Effector CD4-positive, alpha-beta T cell (primary cell): ENCODE results near the gene ATAT1.

Source experiments
- DNase-seq: peaks from one replicate; pipeline ENCODE4 v3.0.0-alpha.2; 2020

Gene ATAT1

DNA sequence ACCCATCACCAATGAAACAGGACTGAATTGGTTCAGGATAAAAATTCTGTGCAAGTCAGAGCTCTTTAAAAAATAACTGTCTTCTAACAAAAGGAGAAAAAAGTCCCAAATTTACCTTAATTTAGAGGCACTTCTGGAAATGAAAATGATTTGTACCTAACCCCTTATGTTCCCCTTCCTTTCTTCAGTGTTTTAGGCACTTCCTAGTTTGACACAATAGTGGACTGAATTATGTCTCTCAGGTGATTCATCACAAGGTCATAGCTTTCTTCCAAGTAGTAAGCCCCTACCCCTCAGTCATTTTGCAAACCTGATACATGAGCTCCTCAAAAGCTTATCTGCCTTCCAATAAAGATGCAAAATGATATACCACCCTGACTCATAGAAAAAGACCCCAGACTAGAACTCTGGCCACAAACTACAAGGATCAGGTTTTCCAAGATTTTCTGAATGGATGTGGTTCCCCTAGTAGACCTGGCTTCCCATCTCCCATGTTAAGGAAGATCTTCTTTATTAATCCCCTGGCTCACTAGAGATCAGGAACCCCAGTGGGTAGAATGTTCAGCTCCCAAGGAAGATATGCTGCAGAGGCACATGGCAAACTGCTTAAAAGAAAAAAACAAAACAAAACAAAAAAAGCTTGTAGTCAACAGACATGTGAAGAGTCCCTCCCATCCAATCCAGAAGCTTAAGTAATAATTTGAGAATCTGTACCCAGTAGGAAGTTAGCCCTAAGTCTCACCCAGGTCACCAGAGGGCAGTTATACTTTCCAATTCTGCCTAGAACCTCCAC lies 13.2 kb upstream of the ATAT1 start:
- no peak for DNase-seq

DNA sequence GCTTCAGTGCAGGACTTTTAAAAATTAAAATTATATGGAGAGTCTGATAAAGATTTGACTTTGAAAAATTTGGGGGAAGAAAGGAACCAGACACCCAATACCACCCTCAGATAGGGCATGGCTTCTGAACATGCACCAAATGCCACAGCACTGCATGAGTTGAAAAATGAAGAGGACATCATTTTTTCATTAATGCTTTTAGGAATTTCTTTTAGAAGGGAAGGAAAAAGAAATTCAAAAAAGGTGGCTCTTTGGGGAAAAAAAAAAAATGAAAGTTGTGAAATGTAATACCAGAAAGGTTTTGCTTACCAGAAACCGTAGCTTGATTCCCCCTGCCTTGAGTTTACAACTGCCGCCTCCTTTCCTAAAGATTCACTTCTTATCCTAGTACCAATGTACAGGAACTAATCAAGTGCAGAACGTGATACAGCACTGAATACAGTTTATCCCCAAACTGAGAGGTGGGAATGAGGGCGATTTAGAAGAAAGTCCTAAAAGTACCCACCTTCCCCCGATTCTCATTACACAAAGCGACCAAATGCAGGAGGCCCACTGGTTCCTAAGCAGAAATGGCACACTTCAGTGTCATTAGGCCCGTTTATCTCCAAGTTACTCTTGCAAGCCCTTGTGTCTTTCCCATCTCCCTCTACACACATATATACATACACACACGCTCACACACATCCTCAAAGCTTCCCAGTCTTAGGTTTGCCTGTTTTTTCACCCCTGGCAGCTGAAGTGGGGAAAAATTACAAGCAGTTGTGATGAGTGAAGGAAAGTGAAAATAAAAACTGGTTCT lies 12.4 kb upstream of the ATAT1 start:
- DNase-seq = no peak

DNA sequence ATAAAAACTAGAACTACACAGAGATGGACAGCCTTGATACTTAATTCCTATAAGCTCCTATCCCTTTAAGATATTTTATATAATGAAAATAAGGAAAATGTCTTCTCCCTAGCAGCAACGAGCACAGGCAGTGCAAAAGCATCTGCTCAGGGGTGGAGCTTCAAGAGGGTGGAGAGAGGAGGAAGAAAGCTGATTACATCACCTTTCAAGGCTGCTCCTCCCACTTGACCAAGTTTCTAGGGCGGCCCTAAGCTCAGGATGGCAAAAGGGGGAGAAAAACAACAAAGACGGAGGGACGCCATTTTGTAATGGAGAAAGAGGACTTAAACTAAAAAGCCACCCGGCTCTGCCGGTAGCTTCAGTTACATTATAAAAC lies 11.8 kb upstream of the ATAT1 start:
- DNase-seq = peak; percentile 83

GRCh38 chr6:30615219-30615957 lies 11.3 kb upstream of the ATAT1 start:
- DNase-seq = no peak

DNA sequence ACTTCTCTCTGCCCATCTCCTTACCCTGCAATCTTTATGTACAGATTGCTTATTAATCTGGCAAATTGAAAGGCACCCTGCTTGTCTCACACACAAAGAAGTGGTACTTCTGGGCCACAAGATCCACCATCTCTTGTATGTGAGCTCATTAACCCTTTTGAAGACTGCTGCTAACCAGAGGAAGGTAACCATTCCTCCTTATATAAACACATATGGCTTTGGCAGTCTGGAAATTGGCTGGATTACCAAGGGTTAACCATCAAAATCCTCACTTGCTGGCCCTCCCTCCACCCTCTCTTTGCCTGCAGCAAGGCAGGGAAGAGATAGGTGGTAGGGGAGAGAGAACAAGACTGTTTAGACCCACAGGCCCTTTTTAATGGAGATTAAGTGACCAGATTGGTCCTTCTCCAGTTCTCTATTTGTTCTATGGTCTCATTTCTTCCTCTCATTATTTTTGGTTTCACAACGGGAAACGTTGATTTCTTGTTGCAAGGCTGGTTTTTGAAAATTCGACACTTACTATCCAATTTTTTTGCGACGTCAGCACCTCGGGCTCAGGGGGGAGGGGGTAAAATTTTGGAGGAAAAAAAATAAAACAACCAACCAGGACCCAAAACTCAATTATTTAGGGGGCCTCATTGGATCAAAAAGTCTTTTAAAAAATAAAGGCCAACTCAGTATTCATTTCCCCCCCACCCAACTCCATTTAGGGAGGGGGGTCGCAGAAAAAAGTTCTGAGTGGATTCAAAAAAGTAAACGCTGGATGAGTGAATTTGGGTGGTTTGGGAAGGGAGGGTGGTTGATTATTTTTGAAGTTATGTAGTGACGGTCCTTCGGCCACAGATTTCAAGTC lies 10.5 kb upstream of the ATAT1 start:
- DNase-seq = peak; percentile 27

DNA sequence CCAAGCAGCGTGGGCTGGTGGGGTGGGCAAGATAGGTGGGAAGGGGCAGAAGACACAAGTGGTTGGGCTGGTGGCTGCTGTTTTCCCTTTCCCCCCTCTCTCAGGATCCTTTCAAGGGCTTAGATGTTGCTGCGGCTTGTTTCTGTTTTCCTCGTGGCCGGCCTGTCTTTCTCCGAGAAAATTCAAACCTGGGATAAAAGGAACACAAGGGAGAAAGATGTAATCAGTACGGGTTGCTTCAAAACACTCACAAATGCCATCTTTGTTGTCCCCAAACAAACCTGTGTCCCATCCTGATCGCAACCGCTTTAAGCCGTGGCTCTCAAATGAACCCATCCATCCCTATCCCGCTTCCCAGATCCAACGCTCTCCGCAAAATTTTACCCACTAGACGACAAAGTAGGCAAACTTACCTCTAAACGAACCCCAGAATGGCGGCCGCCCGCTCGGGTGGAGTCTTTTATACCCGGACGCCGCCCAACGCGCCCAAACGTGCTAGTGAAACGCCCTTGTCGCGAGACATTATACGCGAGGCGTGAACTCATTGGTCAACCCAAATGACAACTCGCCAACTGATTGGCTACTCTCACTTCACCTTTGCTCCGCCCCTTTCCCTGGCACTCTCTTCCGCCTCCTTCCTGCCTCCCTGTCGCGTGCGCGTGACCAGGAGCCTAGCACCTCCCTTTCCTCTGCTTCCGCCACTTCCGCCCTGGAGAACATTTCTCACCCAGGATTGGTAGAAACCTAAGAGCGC lies 9.7 kb upstream of the ATAT1 start, which contains the start of gene PPP1R10:
PPP1R10 (minus strand) TSS at position 433 of the 754 bp plus-strand sequence. CDS start 7,299 bp downstream, outside the sequence.
- DNase-seq = peak; percentile 98

DNA sequence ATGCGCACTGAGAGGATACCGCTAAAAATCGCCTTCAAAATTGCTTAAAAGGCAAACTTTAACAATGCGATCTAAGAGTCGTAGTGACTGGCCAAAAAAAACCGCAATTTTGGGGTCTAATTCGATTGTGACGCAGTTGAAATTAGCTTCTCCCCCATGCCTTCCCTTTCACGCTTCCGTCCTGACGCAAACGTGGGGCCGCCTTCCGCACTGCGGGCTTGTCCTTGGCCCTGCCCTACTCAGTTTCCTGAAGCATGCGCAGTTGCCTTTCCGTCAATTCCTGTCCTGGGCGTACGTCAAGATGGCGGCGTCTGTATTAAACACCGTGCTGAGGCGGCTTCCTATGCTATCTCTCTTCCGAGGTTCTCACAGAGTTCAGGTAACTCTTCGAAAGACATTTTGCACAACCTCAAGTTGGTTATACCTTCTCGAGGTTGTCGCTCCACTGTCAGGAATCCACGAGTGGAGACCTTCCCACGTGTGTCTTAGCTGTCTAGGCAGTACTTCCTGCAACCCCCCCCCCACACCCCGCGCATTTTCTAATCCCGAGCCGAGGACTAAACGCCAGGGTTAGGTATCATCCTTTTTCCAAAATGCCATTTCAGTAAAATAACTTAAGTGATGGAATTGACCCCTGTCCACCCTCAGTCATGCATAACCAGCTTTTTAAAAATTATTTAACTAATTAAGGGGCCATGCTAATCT lies 9.0 kb upstream of the ATAT1 start, which contains the start of gene MRPS18B:
MRPS18B (plus strand) TSS at position 276 of the 705 bp plus-strand sequence; CDS start at position 302, 26 bp downstream.
- peak; percentile 98 for DNase-seq

DNA sequence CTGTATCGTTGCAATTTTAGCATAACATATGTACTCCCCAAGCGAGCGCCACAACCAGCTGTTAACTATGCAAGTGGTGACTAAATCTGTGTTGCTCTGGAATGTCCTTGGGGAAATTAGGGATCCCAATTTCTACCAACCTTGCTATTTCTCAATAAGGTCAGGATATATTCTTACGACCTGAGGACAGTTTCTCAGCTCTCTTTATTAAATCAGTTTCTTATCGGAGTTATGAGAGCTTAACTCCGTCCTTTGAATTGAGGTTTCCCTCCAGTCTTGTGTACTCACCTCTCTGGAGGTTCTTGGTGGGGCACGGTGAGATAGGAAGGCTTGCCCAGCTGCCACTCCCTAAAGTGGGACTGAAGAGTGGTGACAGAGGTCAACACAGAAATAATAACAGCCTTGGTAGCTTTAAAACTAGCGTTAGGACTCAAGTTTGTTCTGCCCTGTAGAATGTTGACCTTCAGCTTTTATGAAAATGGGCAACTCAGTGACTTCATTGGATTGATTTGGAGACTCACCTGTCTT lies 8.3 kb upstream of the ATAT1 start:
- no peak for DNase-seq

GRCh38 chr6:30619561-30619960 lies 7.1 kb upstream of the ATAT1 start:
- DNase-seq = no peak

GRCh38 chr6:30625511-30625910 lies 1.2 kb upstream of the ATAT1 start:
- DNase-seq = no peak

GRCh38 chr6:30635834-30636233 lies 9.2 kb downstream of the ATAT1 start:
- DNase-seq = no peak

GRCh38 chr6:30640481-30640880 lies 13.8 kb downstream of the ATAT1 start:
- DNase-seq = no peak

GRCh38 chr6:30641048-30641447 lies 14.4 kb downstream of the ATAT1 start:
- DNase-seq = no peak

DNA sequence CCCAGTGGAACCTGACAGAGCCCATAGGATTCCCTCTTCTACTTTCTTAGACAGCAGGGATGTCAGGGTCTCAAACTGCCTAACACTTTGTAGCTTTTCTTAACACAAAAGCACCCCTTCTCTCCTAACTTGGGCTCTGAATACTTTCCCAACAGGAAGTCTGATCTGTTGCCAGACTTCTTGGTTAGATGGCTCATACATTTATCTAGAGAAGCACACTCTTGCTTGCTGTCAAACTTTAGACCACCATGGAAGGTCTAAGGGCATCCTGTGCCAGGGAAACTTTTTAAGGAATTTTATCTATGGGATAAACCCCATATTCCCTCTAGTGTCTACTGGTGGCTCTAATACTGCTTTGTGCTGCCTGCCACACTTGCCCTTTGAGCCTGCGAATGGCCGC lies 17.0 kb downstream of the ATAT1 start:
- DNase-seq = no peak

DNA sequence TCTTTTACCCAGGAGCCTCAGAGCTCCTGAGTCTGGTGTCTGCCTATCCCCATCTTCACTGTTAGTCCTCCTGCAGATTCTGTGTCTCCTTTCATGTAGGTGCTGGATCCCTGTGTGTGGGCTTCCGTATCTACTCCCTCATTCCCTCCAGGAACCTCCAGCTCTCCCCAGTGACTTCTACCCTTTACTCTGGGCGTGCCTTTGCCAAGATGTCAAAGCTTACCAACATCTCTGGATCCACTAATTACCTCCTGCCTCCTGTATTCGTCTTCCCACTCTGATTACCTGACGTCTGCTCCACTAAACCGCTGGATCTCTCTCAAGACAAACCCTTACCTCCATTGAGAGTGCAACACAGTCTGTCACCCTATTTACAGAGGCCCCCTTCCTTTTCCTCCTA lies 18.1 kb downstream of the ATAT1 start:
- no peak for DNase-seq

DNA sequence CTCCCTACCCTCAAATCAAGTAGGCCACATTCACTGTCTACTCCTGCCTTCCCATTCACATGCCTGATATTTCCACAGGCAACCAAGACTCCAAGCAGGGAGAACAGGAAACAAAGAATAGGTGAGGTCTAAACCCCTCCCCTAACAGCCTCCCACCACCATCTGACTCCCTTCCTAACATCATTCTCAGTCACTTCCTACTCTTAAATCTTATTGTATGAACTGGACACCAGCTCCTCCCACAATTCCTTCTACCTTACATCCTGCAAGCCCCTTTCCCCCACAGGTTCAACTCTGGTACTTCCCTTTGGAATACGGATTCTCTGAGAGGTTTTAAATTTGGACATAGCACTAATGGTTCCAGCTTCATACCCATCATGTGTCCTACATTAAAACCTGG lies 19.3 kb downstream of the ATAT1 start:
- no peak for DNase-seq

GRCh38 chr6:30646450-30647241 lies 20.0 kb downstream of the ATAT1 start, which contains the start of gene C6orf136:
Gene C6orf136 (plus strand): TSS chr6:30647133. CDS start chr6:30647232, 99 bp downstream.
- peak; percentile 91 for DNase-seq

- peak; percentile 57 for DNase-seq
Observed at GRCh38 chr6:30647242-30648116, 20.8 kb downstream of the ATAT1 start.
